HepG2 (cell line): ENCODE results near the gene NCAPD2. TPM values are rescaled to one million over a fixed set of nuclear protein-coding genes. Genes with fewer than 3 reads are reported as not detected.

Experiments
- ATRX ChIP-seq: sonication (generic); formaldehyde crosslinking; IDR thresholded peaks from 2 replicates; pipeline ENCODE4 v1.4.0; 2020; ENCODE audit warnings: missing genetic modification reagents, borderline replicate concordance
- GATA4 ChIP-seq: sonication (generic); IDR thresholded peaks from 2 replicates; pipeline ENCODE4 v1.6.1; 2016; ENCODE audit warnings: antibody characterized with exemption, low read depth, borderline replicate concordance
- GTF3A ChIP-seq: sonication (generic); formaldehyde crosslinking; conservative IDR thresholded peaks from 2 replicates; pipeline ENCODE4 v1.4.0; 2020; ENCODE audit warnings: mild to moderate bottlenecking, missing genetic modification reagents
- HMGXB4 ChIP-seq, 2 experiments: sonication (generic) in 1 of 2; formaldehyde crosslinking in 1 of 2; IDR thresholded peaks; 2 replicates each; pipeline versions ENCODE4 v1.4.0 to v1.6.1; 2018 to 2020; ENCODE audit warnings: missing genetic modification reagents in 2 of 2, borderline replicate concordance in 1 of 2, low read depth in 1 of 2, mild to moderate bottlenecking in 1 of 2, missing biosample characterization in 1 of 2
- MEF2D ChIP-seq: sonication (generic); formaldehyde crosslinking; IDR thresholded peaks from 2 replicates; pipeline ENCODE4 v1.5.1; 2020; ENCODE audit warnings: mild to moderate bottlenecking, missing genetic modification reagents
- RFX3 ChIP-seq: IDR thresholded peaks from 2 replicates; pipeline ENCODE4 v1.6.1; 2016; ENCODE audit warnings: missing biosample characterization, missing genetic modification reagents
- SIN3A ChIP-seq: IDR thresholded peaks from 2 replicates; pipeline ENCODE4 v1.6.1; 2011; ENCODE audit warnings: low read depth, mild to moderate bottlenecking, control low read depth, low read length, borderline replicate concordance
- SPEN ChIP-seq: sonication (generic); formaldehyde crosslinking; IDR thresholded peaks from 2 replicates; pipeline ENCODE4 v1.5.1; 2020; ENCODE audit warnings: low read depth, mild to moderate bottlenecking, missing genetic modification reagents
- SYNCRIP ChIP-seq: fragments of 200-400 bp; formaldehyde crosslinking; IDR thresholded peaks from 2 replicates; pipeline ENCODE4 v1.6.1; 2018; ENCODE audit warnings: mild to moderate bottlenecking, low read depth, low read length; ENCODE audit not compliant: insufficient read depth
- TGIF2 ChIP-seq: IDR thresholded peaks from 2 replicates; pipeline ENCODE4 v1.6.1; 2016; ENCODE audit warnings: control low read depth, missing compliant biosample characterization
- ZKSCAN1 ChIP-seq: fragments of 150-350 bp; IDR thresholded peaks from 2 replicates; pipeline ENCODE4 v1.6.1; 2014; ENCODE audit warnings: low read length
- ZKSCAN5 ChIP-seq: sonication (generic); formaldehyde crosslinking; IDR thresholded peaks from 2 replicates; pipeline ENCODE4 v1.5.1; 2020; ENCODE audit warnings: mild to moderate bottlenecking, missing genetic modification reagents
- ZNF17 ChIP-seq: sonication (generic); formaldehyde crosslinking; IDR thresholded peaks from 2 replicates; pipeline ENCODE4 v1.5.0; 2020; ENCODE audit warnings: mild to moderate bottlenecking, missing genetic modification reagents
- ZNF256 ChIP-seq: sonication (generic); formaldehyde crosslinking; conservative IDR thresholded peaks from 2 replicates; pipeline ENCODE4 v1.4.0; 2020; ENCODE audit warnings: missing genetic modification reagents
- ZNF564 ChIP-seq: sonication (generic); formaldehyde crosslinking; IDR thresholded peaks from 2 replicates; pipeline ENCODE4 v1.8.1; 2023; ENCODE audit warnings: mild to moderate bottlenecking, missing genetic modification reagents
- ZNF720 ChIP-seq: sonication (generic); formaldehyde crosslinking; IDR thresholded peaks from 2 replicates; pipeline ENCODE4 v1.4.0; 2020; ENCODE audit warnings: missing genetic modification reagents
- ZNF780A ChIP-seq: sonication (generic); formaldehyde crosslinking; IDR thresholded peaks from 2 replicates; pipeline ENCODE4 v1.8.0; 2022; ENCODE audit warnings: mild to moderate bottlenecking, missing genetic modification reagents, moderate library complexity
- polyA plus RNA-seq, 8 experiments: library from polyadenylated mRNA; depleted of rRNA in 3 of 8; stranded (reverse) in 7 of 8; unstranded in 1 of 8; fragments of >200 nt; fragmentation: Illumina TruSeq in 4 of 8; extraction: Trizol in 4 of 8; gene quantifications; 2 replicates each; pipeline versions ENCODE4 v1.2.1 to v1.2.3, GENCODE V29; 2011 to 2016; ENCODE audit warnings: low read depth in 4 of 8, missing spikeins in 1 of 8, mixed read lengths in 1 of 8; ENCODE audit not compliant: insufficient read depth in 1 of 8
- total RNA-seq, 5 experiments: library from RNA; depleted of rRNA; stranded (reverse); fragments of >200 nt; fragmentation: Illumina TruSeq; extraction: Trizol; gene quantifications; 2 replicates each; pipeline ENCODE4 v1.2.3, GENCODE V29; 2016; ENCODE audit warnings: low read depth in 1 of 5
- TF ChIP-seq, protein P1 (sequence below): sonication (generic); formaldehyde crosslinking; IDR thresholded peaks from 2 replicates; pipeline ENCODE4 v1.4.0; 2020; ENCODE audit warnings: missing genetic modification reagents
- TF ChIP-seq, protein P2 (sequence below): sonication (generic); formaldehyde crosslinking; IDR thresholded peaks from 2 replicates; pipeline ENCODE4 v1.5.0; 2020; ENCODE audit warnings: missing genetic modification reagents
- TF ChIP-seq, protein P3 (sequence below): sonication (generic); formaldehyde crosslinking; conservative IDR thresholded peaks from 2 replicates; pipeline ENCODE4 v1.4.0; 2020; ENCODE audit warnings: missing genetic modification reagents
- TF ChIP-seq, protein P4 (sequence below): IDR thresholded peaks from 2 replicates; pipeline ENCODE4 v1.6.1; 2012; ENCODE audit warnings: inconsistent platforms
- TF ChIP-seq, protein P5 (sequence below): sonication (generic); formaldehyde crosslinking; IDR thresholded peaks from 2 replicates; pipeline ENCODE4 v1.4.0; 2020; ENCODE audit warnings: missing genetic modification reagents, mild to moderate bottlenecking, borderline replicate concordance

NCAPD2 gene
- total and polyA plus RNA-seq, 2 of the 13 experiments (the other 11 are each of a cell fraction or from before 2014, with no cell fraction given): 51.1 to 65.6 TPM

DNA sequence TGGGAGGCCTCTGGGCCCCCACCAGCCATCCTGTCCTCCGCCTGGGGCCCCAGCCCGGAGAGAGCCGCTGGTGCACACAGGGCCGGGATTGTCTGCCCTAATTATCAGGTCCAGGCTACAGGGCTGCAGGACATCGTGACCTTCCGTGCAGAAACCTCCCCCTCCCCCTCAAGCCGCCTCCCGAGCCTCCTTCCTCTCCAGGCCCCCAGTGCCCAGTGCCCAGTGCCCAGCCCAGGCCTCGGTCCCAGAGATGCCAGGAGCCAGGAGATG lies 39.7 kb downstream of the NCAPD2 start (continued):
- peak; percentile 1 to 29; a peak in 1 of 4 replicates for TF ChIP-seq HMGXB4 (CRISPR knock-in tag; IDR thresholded peaks at IDR 0.05; ENCODE audit: borderline replicate concordance in 1 of 2, low read depth in 1 of 2)
- TF ChIP-seq SIN3A: 0 out of 2 replicates have a peak, but pooled peaks have one; percentile 32
- no peak for TF ChIP-seq SYNCRIP
- TF ChIP-seq, protein P1, sequence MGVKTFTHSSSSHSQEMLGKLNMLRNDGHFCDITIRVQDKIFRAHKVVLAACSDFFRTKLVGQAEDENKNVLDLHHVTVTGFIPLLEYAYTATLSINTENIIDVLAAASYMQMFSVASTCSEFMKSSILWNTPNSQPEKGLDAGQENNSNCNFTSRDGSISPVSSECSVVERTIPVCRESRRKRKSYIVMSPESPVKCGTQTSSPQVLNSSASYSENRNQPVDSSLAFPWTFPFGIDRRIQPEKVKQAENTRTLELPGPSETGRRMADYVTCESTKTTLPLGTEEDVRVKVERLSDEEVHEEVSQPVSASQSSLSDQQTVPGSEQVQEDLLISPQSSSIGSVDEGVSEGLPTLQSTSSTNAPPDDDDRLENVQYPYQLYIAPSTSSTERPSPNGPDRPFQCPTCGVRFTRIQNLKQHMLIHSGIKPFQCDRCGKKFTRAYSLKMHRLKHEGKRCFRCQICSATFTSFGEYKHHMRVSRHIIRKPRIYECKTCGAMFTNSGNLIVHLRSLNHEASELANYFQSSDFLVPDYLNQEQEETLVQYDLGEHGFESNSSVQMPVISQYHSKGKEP (CRISPR knock-in tag): no peak
- TF ChIP-seq RFX3 (CRISPR knock-in tag): no peak
- no peak for TF ChIP-seq MEF2D (CRISPR knock-in tag)
- TF ChIP-seq, protein P2, sequence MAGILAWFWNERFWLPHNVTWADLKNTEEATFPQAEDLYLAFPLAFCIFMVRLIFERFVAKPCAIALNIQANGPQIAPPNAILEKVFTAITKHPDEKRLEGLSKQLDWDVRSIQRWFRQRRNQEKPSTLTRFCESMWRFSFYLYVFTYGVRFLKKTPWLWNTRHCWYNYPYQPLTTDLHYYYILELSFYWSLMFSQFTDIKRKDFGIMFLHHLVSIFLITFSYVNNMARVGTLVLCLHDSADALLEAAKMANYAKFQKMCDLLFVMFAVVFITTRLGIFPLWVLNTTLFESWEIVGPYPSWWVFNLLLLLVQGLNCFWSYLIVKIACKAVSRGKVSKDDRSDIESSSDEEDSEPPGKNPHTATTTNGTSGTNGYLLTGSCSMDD (CRISPR knock-in tag): no peak
- TF ChIP-seq, protein P3, sequence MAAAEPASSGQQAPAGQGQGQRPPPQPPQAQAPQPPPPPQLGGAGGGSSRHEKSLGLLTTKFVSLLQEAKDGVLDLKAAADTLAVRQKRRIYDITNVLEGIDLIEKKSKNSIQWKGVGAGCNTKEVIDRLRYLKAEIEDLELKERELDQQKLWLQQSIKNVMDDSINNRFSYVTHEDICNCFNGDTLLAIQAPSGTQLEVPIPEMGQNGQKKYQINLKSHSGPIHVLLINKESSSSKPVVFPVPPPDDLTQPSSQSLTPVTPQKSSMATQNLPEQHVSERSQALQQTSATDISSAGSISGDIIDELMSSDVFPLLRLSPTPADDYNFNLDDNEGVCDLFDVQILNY (CRISPR knock-in tag): no peak
- TF ChIP-seq ATRX (CRISPR knock-in tag): no peak
- 0 out of 2 replicates have a peak, but pooled peaks have one; percentile 14 for TF ChIP-seq GATA4
- no peak for TF ChIP-seq ZNF17
- TF ChIP-seq GTF3A (CRISPR knock-in tag): no peak; the same call in 1 of the 2 replicates
- TF ChIP-seq, protein P4, sequence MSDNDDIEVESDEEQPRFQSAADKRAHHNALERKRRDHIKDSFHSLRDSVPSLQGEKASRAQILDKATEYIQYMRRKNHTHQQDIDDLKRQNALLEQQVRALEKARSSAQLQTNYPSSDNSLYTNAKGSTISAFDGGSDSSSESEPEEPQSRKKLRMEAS: no peak
- peak; percentile 82; the same call in 1 of the 2 replicates for TF ChIP-seq ZNF780A
- no peak for TF ChIP-seq ZNF720 (CRISPR knock-in tag)
- TF ChIP-seq SPEN (CRISPR knock-in tag): no peak
- TF ChIP-seq ZNF256: no peak
- TF ChIP-seq, protein P5, sequence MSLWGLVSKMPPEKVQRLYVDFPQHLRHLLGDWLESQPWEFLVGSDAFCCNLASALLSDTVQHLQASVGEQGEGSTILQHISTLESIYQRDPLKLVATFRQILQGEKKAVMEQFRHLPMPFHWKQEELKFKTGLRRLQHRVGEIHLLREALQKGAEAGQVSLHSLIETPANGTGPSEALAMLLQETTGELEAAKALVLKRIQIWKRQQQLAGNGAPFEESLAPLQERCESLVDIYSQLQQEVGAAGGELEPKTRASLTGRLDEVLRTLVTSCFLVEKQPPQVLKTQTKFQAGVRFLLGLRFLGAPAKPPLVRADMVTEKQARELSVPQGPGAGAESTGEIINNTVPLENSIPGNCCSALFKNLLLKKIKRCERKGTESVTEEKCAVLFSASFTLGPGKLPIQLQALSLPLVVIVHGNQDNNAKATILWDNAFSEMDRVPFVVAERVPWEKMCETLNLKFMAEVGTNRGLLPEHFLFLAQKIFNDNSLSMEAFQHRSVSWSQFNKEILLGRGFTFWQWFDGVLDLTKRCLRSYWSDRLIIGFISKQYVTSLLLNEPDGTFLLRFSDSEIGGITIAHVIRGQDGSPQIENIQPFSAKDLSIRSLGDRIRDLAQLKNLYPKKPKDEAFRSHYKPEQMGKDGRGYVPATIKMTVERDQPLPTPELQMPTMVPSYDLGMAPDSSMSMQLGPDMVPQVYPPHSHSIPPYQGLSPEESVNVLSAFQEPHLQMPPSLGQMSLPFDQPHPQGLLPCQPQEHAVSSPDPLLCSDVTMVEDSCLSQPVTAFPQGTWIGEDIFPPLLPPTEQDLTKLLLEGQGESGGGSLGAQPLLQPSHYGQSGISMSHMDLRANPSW (CRISPR knock-in tag): no peak
- no peak for TF ChIP-seq TGIF2
- TF ChIP-seq ZKSCAN5 (CRISPR knock-in tag): no peak
- peak; percentile 57; the same call in 1 of the 2 replicates for TF ChIP-seq ZNF564 (CRISPR knock-in tag)
- TF ChIP-seq ZKSCAN1: no peak
